PC-3 (cell line): ENCODE data around the gene CASZ1.

Source experiments
- CTCF ChIP-seq: fragments of 300-600 bp; sonication (generic); conservative IDR thresholded peaks from 2 replicates; pipeline ENCODE4 v1.5.1; 2017; ENCODE audit warnings: antibody characterized with exemption, low read depth, mild to moderate bottlenecking, low read length
- EZH2 ChIP-seq: fragments of 300-600 bp; sonication (generic); IDR thresholded peaks from one replicate; pipeline ENCODE4 v1.6.1; 2017; ENCODE audit warnings: antibody characterized with exemption, mild to moderate bottlenecking, low read length; ENCODE audit not compliant: unreplicated experiment
- EZH2phosphoT487 ChIP-seq: fragments of 300-600 bp; sonication (generic); IDR thresholded peaks from 2 replicates; pipeline ENCODE4 v1.6.1; 2018; ENCODE audit warnings: mild to moderate bottlenecking, antibody characterized with exemption, low read length, borderline replicate concordance

- no peak for TF ChIP-seq CTCF
- TF ChIP-seq EZH2phosphoT487: no peak
- TF ChIP-seq EZH2: no peak
Measured at GRCh38 chr1:10779201-10779600, 17.2 kb downstream of the CASZ1 start.
